ENCODE measurements around the gene MED15. TPM values are rescaled to one million over a fixed set of nuclear protein-coding genes. Genes with fewer than 3 reads are reported as not detected.

MED15 gene
- total RNA-seq (2021): 82.0 and 87.9 TPM in 2 replicates
- Bru-seq, nascent RNA: percentile 82 among the genes with signal in this experiment
- percentile 79 among the genes with signal in this experiment for BruChase-seq, experiment 1, labeled RNA remaining after a 2-hour chase
- BruChase-seq, experiment 2, labeled RNA remaining after a 6-hour chase: percentile 79 among the genes with signal in this experiment
- long read RNA-seq, transcript MED15-202 (17 exons, 3,252 nt): major isoform, 16 of 72 reads
- long read RNA-seq, transcript MED15-201 (18 exons, 3,351 nt): minor isoform, 15 of 72 reads
- long read RNA-seq, partial matches to known transcripts: 5 of 72 reads
- long read RNA-seq, other reads (novel, unspliced or antisense): 30 of 72 reads

- POLR2A ChIA-PET (ENCODE audit: unreplicated experiment): interaction anchor here (0.7 kb wide), 1 partner anchor 62 kb away, joined by 5 read pairs; no protein-coding TSS in a partner anchor
These were observed at the start of gene MED15 for GRCh38 chr22:20507253-20508066. Gene MED15 (plus strand): TSS chr22:20507610. CDS start chr22:20507679, 69 bp downstream.

DNA sequence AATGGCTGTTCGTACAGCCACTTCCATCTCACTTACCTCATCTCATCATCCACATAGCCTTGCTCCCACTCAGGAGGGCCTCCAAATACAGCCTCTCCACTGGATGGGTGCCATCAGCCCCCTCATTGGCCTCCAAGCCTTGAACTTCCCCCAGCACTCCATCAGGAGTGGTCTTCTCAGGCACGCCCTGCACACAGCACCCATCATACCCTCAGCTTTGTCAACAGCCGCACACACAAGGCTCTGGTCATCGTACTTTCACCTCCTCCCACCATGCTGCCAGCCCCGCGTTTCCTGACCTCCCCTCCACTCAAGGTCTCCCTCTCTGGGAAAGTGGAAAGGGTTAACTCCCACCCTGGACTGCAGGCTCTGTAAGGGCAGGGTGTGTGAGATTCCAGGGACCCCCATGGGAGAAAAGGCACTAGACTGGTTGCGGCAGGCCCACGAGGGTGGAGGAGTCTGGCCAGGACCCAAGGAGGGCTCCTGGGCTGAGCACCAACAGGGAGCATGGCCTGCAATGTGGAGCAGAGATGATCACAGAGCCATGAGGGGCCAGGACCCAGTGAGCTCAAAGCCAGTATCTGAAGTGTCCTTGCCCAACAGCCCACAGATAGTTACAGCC is 48.8 kb upstream of the MED15 start:
- ChIA-PET POLR2A (ENCODE audit: unreplicated experiment) (no interaction called here), CTCF (no interaction called here)
- TF ChIP-seq, protein P1, sequence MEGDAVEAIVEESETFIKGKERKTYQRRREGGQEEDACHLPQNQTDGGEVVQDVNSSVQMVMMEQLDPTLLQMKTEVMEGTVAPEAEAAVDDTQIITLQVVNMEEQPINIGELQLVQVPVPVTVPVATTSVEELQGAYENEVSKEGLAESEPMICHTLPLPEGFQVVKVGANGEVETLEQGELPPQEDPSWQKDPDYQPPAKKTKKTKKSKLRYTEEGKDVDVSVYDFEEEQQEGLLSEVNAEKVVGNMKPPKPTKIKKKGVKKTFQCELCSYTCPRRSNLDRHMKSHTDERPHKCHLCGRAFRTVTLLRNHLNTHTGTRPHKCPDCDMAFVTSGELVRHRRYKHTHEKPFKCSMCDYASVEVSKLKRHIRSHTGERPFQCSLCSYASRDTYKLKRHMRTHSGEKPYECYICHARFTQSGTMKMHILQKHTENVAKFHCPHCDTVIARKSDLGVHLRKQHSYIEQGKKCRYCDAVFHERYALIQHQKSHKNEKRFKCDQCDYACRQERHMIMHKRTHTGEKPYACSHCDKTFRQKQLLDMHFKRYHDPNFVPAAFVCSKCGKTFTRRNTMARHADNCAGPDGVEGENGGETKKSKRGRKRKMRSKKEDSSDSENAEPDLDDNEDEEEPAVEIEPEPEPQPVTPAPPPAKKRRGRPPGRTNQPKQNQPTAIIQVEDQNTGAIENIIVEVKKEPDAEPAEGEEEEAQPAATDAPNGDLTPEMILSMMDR (conservative IDR thresholded peaks at IDR 0.05): no peak
- no peak for TF ChIP-seq EZH2 (IDR thresholded peaks at IDR 0.05; ENCODE audit: low read depth)
- Histone ChIP-seq H4K20me1 (ENCODE audit: insufficient read depth) (no peaks in the 10 kb centered on the region), H3K4me1 (replicated peaks; ENCODE audit: insufficient read depth) (no peaks in the 10 kb centered on the region), H3K27me3 (ENCODE audit: insufficient read depth, low read depth) (no peaks in the 10 kb centered on the region), H3K4me3 (no peak overlapping the region), H3K9me2 (ENCODE audit: insufficient read depth) (no peaks in the 10 kb centered on the region), H3K79me2 (ENCODE audit: low read depth) (no peaks in the 10 kb centered on the region), H3F3A (ENCODE audit: insufficient read depth, low read depth) (no peaks in the 10 kb centered on the region), H3K4me2 (no peak overlapping the region), H3K9me3 (ENCODE audit: insufficient read depth, low read depth) (no peaks in the 10 kb centered on the region), H3K27ac (no peak overlapping the region), H3K36me3 (ENCODE audit: low read depth) (no peaks in the 10 kb centered on the region), H2AFZ (no peak overlapping the region)
- intact Hi-C loops (cut with micrococcal nuclease; ENCODE audit: unreplicated experiment): loop anchor here (10.0 kb wide), 2 partner anchors 164 to 304 kb away; partner anchors contain the start of gene CCDC188
- BruUV-seq (replicated peaks): no TSS peak
- no peak for DNase-seq

More at GRCh38 chr22:20507253-20508066, at the start of gene MED15:
- Histone ChIP-seq H3K4me1 (replicated peaks; ENCODE audit: insufficient read depth) (peaks cover 35% of the 10 kb centered on the region), H3K4me2 (peak within 1 kb of the TSS; percentile 100), H3K79me2 (ENCODE audit: low read depth) (peaks cover 49% of the 10 kb centered on the region), H3F3A (ENCODE audit: insufficient read depth, low read depth) (peaks cover 36% of the 10 kb centered on the region), H3K4me3 (peak within 1 kb of the TSS; percentile 66), H3K27me3 (ENCODE audit: insufficient read depth, low read depth) (no peaks in the 10 kb centered on the region), H3K36me3 (ENCODE audit: low read depth) (no peaks in the 10 kb centered on the region), H2AFZ (peak within 1 kb of the TSS; percentile 72; the same call in 1 of the 2 replicates), H3K9me2 (ENCODE audit: insufficient read depth) (no peaks in the 10 kb centered on the region), H3K9me3 (ENCODE audit: insufficient read depth, low read depth) (no peaks in the 10 kb centered on the region), H3K27ac (peak within 1 kb of the TSS; percentile 98), H4K20me1 (ENCODE audit: insufficient read depth) (no peaks in the 10 kb centered on the region; the same call in 1 of the 2 replicates)
- BruUV-seq (replicated peaks): TSS peak; percentile 51
- intact Hi-C loops (cut with micrococcal nuclease; ENCODE audit: unreplicated experiment): no loop called here
- TF ChIP-seq EZH2 (IDR thresholded peaks at IDR 0.05; ENCODE audit: low read depth): no peak
- TF ChIP-seq, protein P1 (conservative IDR thresholded peaks at IDR 0.05): no peak
- DNase-seq: peak; percentile 74 to 76
- CTCF ChIA-PET: no interaction called here

- Histone ChIP-seq H3F3A (ENCODE audit: insufficient read depth, low read depth) (no peaks in the 10 kb centered on the region), H3K27me3 (ENCODE audit: insufficient read depth, low read depth) (no peaks in the 10 kb centered on the region), H2AFZ (no peak overlapping the region), H3K36me3 (ENCODE audit: low read depth) (no peaks in the 10 kb centered on the region), H3K27ac (no peak overlapping the region), H3K9me2 (ENCODE audit: insufficient read depth) (no peaks in the 10 kb centered on the region), H3K4me3 (no peak overlapping the region), H3K9me3 (ENCODE audit: insufficient read depth, low read depth) (no peaks in the 10 kb centered on the region), H4K20me1 (ENCODE audit: insufficient read depth) (no peaks in the 10 kb centered on the region), H3K4me1 (replicated peaks; ENCODE audit: insufficient read depth) (no peaks in the 10 kb centered on the region), H3K79me2 (ENCODE audit: low read depth) (no peaks in the 10 kb centered on the region), H3K4me2 (no peak overlapping the region)
- no peak for TF ChIP-seq EZH2 (IDR thresholded peaks at IDR 0.05; ENCODE audit: low read depth)
- DNase-seq: no peak
- ChIA-PET CTCF (no interaction called here), POLR2A (ENCODE audit: unreplicated experiment) (no interaction called here)
- intact Hi-C loops (cut with micrococcal nuclease; ENCODE audit: unreplicated experiment): loop anchor here (10.0 kb wide), 2 partner anchors 164 to 304 kb away; partner anchors contain the start of gene CCDC188
- BruUV-seq (replicated peaks): no TSS peak
These were observed 48.3 kb upstream of the MED15 start for GRCh38 chr22:20459152-20459542.

Data from PC-9 (cell line).